SU-DHL-6 (cell line): ENCODE results near the gene ELMO1.

Source experiments
- EZH2phosphoT487 ChIP-seq: fragments of 200-600 bp; sonication (generic), shearing (Covaris generic); conservative IDR thresholded peaks from 2 replicates; pipeline ENCODE4 v1.6.1; 2018; ENCODE audit warnings: mild to moderate bottlenecking, antibody characterized with exemption, low read length, moderate library complexity, mixed read lengths
- TF ChIP-seq, protein P1 (sequence below): fragments of 200-600 bp; sonication (generic); IDR thresholded peaks from one replicate; pipeline ENCODE4 v1.5.1; 2017; ENCODE audit warnings: antibody characterized with exemption, mild to moderate bottlenecking, low read length, moderate library complexity; ENCODE audit not compliant: insufficient read depth, poor library complexity, severe bottlenecking

DNA sequence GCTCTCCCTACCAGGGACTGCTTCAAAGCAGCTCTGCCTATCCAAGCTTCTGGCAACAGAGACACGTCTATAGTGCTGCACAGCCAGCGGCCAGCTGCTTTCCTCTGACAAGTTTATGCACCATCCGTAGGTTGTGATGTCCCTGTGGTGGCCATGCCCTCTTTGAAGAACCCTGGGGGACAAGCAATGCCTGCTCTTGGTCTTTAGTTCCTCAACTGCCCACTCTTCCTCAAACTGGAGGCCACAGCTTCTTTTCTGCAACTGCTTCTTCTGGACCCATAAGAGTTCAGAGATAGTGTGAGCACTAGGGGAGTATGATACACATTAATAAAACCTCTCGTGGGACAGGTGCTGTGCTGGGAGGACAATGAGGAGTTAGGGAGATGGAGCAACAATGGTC lies 164.9 kb downstream of the ELMO1 start:
- TF ChIP-seq, protein P1, sequence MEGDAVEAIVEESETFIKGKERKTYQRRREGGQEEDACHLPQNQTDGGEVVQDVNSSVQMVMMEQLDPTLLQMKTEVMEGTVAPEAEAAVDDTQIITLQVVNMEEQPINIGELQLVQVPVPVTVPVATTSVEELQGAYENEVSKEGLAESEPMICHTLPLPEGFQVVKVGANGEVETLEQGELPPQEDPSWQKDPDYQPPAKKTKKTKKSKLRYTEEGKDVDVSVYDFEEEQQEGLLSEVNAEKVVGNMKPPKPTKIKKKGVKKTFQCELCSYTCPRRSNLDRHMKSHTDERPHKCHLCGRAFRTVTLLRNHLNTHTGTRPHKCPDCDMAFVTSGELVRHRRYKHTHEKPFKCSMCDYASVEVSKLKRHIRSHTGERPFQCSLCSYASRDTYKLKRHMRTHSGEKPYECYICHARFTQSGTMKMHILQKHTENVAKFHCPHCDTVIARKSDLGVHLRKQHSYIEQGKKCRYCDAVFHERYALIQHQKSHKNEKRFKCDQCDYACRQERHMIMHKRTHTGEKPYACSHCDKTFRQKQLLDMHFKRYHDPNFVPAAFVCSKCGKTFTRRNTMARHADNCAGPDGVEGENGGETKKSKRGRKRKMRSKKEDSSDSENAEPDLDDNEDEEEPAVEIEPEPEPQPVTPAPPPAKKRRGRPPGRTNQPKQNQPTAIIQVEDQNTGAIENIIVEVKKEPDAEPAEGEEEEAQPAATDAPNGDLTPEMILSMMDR = no peak
- TF ChIP-seq EZH2phosphoT487 = no peak
